ENCODE data around the gene FAHD2A.
"Not testable (repeated sequence)": the region's sequence is repeated elsewhere in the genome, so short reads cannot be mapped to it uniquely, and the experiment has no call there.

The FAHD2A gene, protein sequence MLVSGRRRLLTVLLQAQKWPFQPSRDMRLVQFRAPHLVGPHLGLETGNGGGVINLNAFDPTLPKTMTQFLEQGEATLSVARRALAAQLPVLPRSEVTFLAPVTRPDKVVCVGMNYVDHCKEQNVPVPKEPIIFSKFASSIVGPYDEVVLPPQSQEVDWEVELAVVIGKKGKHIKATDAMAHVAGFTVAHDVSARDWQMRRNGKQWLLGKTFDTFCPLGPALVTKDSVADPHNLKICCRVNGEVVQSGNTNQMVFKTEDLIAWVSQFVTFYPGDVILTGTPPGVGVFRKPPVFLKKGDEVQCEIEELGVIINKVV

GRCh38 chr2:95402370-95403203 is at the start of gene FAHD2A:
Gene FAHD2A (plus strand): TSS chr2:95402708. CDS start chr2:95405559, 2,851 bp downstream.
- DNase-seq (ENCODE audit: low read depth) = peak; percentile 82

- DNase-seq (ENCODE audit: low read depth) = no peak
These were observed 49.4 kb upstream of the FAHD2A start for GRCh38 chr2:95353055-95353575.

GRCh38 chr2:95353613-95354468 is 48.7 kb upstream of the FAHD2A start:
- peak; percentile 35 for DNase-seq (ENCODE audit: low read depth)

GRCh38 chr2:95354469-95354901 is 48.0 kb upstream of the FAHD2A start:
- no peak for DNase-seq (ENCODE audit: low read depth)

DNA sequence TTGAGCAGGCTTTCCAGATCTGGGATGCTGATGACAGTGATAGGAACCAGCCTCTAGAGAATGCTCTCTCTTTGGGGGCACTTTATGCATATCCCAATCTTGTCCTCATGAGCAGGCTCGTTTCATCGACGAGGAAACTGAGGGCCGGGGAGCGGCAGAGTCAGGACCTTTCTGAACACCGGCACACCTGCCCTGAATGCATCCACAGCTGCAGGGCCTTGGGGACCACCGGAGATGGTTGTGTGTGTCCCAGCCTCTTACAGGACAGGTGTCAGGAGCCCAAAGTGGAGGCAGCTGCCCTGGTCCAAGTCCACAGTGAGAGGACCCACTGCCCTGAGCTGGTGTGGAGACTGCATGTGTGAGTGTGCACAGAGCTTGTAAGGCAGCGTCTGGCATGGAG is 47.6 kb upstream of the FAHD2A start:
- no peak for DNase-seq (ENCODE audit: low read depth)

- DNase-seq (ENCODE audit: low read depth) = not testable (repeated sequence)
These were observed 47.0 kb upstream of the FAHD2A start for GRCh38 chr2:95355486-95355885.

- no peak for DNase-seq (ENCODE audit: low read depth)
These were observed 45.4 kb upstream of the FAHD2A start for GRCh38 chr2:95356821-95357700.

- no peak for DNase-seq (ENCODE audit: low read depth)
These were observed 44.7 kb upstream of the FAHD2A start for GRCh38 chr2:95357717-95358280.

DNA sequence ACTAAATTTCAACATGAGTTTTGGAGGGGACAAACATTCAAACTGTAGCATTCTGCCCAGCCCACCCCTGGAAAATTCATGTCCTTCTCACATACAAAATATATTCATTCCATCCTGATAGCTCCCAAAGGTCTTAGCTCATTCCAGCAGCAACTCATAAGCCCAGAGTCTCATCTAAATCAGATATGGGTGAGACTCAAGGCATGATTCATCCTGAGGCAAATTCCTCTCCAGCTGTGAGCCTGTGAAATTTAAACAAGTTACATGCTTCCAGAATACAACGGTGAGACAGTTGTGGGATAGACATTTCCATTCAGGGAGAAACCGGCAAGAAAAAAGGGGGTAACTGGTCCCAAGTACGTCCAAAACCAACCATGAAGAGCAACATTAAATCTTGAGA is 43.5 kb upstream of the FAHD2A start:
- DNase-seq (ENCODE audit: low read depth) = peak; percentile 62

DNA sequence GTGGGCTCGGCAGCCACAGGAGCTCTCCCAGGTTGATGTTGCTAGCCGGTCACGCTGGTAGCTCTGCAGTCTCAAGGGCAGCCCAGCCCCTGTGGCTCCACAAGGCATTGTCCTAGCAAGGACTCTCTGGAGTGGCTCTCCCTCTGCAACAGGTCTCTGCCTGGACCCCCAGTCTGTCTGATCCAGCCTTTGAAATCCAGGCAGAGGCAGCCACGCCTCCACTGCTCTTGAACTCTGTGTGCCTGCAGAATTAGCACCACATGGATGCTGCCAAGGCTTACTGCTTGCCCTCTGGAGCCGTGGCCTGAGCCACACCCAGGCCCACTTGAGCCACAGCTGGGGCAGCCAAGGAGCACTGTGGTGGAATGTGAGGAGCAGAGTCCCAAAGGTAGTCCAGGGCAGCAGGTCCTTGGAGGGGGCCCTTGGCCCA is 43.0 kb upstream of the FAHD2A start:
- no peak for DNase-seq (ENCODE audit: low read depth)

DNA sequence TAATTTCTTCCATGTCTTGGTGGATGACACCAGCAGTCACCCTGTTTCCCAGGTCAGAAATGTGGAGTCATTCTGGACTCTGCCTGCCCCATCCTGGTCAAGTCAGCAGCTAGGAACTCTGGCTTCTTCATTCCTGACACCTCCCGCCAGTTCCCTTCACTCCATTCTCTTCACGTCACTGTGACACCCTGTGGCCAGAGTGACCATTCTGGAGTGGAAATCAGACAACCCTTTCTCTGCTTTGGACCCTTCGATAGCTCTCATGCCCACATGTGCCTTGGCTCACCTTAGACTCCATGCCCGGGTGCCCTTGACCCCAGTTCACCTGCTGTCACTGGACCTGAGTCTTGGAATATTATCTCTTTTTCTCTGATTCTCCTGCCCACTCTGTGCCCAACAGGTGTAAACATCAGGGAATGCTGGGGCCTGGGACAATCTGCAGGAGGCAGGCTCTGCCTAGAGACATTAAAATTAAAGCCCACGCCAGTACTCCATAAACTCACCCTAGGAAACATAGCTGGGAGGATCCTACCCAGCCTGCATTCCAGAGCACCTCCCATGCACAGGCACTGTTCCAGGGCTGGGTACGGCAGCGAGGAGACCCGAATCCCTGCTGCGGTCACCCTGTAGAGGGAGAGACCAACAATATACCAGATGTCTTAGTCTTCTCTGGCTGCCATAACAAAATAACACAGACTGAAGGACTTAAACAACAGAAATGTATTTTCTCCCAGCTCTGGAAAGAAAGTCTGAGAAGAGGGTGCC is 41.1 kb upstream of the FAHD2A start:
- no peak for DNase-seq (ENCODE audit: low read depth)

GRCh38 chr2:95362486-95362885 is 40.0 kb upstream of the FAHD2A start:
- no peak for DNase-seq (ENCODE audit: low read depth)

DNA sequence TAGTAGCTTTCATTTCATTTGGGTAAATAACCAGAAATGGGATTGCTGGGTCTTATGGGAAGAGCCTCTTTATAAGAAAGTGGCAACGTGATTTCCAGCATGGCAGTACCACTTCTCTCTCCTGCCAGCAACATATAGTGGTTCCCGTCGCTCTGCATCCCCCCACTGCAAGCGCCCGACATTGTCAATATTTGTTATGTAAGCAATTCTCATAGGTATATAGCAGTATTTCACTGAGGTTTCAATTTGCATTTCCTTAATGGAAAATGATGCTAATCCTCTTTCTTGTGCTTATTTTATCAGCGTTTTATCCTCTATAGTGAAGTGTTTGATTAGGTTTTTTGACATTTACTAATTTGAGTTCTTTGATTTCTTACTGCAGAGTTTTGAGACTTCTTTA is 36.0 kb upstream of the FAHD2A start:
- no peak for DNase-seq (ENCODE audit: low read depth)

GRCh38 chr2:95372216-95372829 is 30.2 kb upstream of the FAHD2A start:
- DNase-seq (ENCODE audit: low read depth) = no peak

DNA sequence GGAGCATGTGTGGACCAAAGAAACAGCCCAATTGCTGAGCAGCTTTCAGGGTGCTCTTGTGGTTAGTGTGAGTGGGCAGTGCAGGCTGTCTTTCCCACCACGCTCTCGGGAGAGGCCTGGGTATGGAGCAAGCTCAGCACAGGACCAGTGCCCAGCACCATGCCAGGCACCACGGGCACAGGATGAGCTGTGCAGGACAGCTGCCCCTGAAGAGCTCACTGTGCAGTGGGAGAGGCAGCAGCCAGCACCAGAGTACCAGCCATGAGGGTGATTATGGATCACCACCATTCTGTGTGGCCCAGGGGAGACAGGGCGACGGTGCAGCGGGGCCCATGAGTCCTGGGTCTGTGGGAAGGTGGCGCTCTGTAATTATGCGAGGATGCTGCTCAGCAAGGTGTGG is 29.7 kb upstream of the FAHD2A start:
- no peak for DNase-seq (ENCODE audit: low read depth)

GRCh38 chr2:95374029-95374428 is 28.5 kb upstream of the FAHD2A start:
- DNase-seq (ENCODE audit: low read depth) = no peak

- no peak for DNase-seq (ENCODE audit: low read depth)
These were observed 28.0 kb upstream of the FAHD2A start for GRCh38 chr2:95374451-95374920.

GRCh38 chr2:95374921-95375471 is 27.5 kb upstream of the FAHD2A start:
- no peak for DNase-seq (ENCODE audit: low read depth)

GRCh38 chr2:95375532-95376150 is 26.9 kb upstream of the FAHD2A start:
- DNase-seq (ENCODE audit: low read depth) = no peak

All from fibroblast of gingiva (primary cell).